Neuronal stem cell (in vitro differentiated cells): ENCODE data around the gene POU4F1.
A peak's percentile ranks its signal among the peaks of the same experiment; 100 is the strongest.

Experiments
- DNase-seq: peaks from one replicate; pipeline ENCODE4 v3.0.0-alpha.2; 2013; ENCODE audit warnings: low spot score
- H2AFZ ChIP-seq: one replicate; pipeline ENCODE4 v1.6.1; 2013; ENCODE audit warnings: mild to moderate bottlenecking, low read length, inconsistent platforms
- H2AK5ac ChIP-seq: 2 replicates; pipeline ENCODE4 v1.6.1; 2013; ENCODE audit warnings: low read depth, mild to moderate bottlenecking, inconsistent platforms, low read length, moderate library complexity, mixed read lengths
- H2BK120ac ChIP-seq: 2 replicates; pipeline ENCODE4 v1.6.1; 2013; ENCODE audit warnings: low read depth, mild to moderate bottlenecking, inconsistent platforms, low read length, moderate library complexity, mixed read lengths
- H2BK12ac ChIP-seq: one replicate; pipeline ENCODE4 v1.6.1; 2013; ENCODE audit warnings: low read length, inconsistent platforms
- H2BK15ac ChIP-seq: 2 replicates; pipeline ENCODE4 v1.6.1; 2013; ENCODE audit warnings: mild to moderate bottlenecking, low read length, inconsistent platforms, mixed read lengths
- H2BK5ac ChIP-seq: one replicate; pipeline ENCODE4 v1.6.1; 2013; ENCODE audit warnings: inconsistent platforms, mild to moderate bottlenecking, low read length, moderate library complexity
- H3K14ac ChIP-seq: one replicate; pipeline ENCODE4 v1.6.1; 2013; ENCODE audit warnings: low read length, inconsistent platforms
- H3K18ac ChIP-seq: 2 replicates; pipeline ENCODE4 v1.6.1; 2013; ENCODE audit warnings: low read length, inconsistent platforms
- H3K23ac ChIP-seq: 2 replicates; pipeline ENCODE4 v1.6.1; 2013; ENCODE audit warnings: low read depth, mild to moderate bottlenecking, mixed read lengths, low read length, inconsistent platforms; ENCODE audit not compliant: poor library complexity
- H3K27ac ChIP-seq: replicated peaks from 3 replicates; pipeline ENCODE4 v1.5.1; 2013; ENCODE audit warnings: low read length, inconsistent platforms
- H3K27me3 ChIP-seq, 3 experiments: 2 replicates each; pipeline ENCODE4 v1.6.1; 2013; ENCODE audit warnings: low read length in 3 of 3, mild to moderate bottlenecking in 2 of 3, inconsistent platforms in 1 of 3, low read depth in 1 of 3, mixed read lengths in 1 of 3, moderate library complexity in 1 of 3; ENCODE audit not compliant: control insufficient read depth in 3 of 3, insufficient read depth in 3 of 3
- H3K36me3 ChIP-seq, 2 donors: replicated peaks in 1 of 2; 2 replicates each; pipeline ENCODE4 v1.6.1; 2013; ENCODE audit warnings: low read length in 2 of 2; ENCODE audit not compliant: control insufficient read depth in 2 of 2, insufficient read depth in 2 of 2
- H3K4ac ChIP-seq: 2 replicates; pipeline ENCODE4 v1.6.1; 2013; ENCODE audit warnings: inconsistent platforms, mild to moderate bottlenecking, low read length, moderate library complexity
- H3K4me1 ChIP-seq, 2 donors: 1 replicate in 1 of 2; 2 replicates in 1 of 2; pipeline ENCODE4 v1.6.1; 2013; ENCODE audit warnings: low read length in 2 of 2, low read depth in 1 of 2; ENCODE audit not compliant: control insufficient read depth in 2 of 2, insufficient read depth in 1 of 2
- H3K4me2 ChIP-seq: one replicate; pipeline ENCODE4 v1.6.1; 2013; ENCODE audit warnings: mild to moderate bottlenecking, low read length, inconsistent platforms; ENCODE audit not compliant: insufficient read depth, poor library complexity, severe bottlenecking
- H3K4me3 ChIP-seq, 2 donors: 2 replicates each; pipeline ENCODE4 v1.5.1; 2013; ENCODE audit warnings: low read length in 2 of 2, mild to moderate bottlenecking in 2 of 2, inconsistent platforms in 1 of 2, moderate library complexity in 1 of 2
- H3K79me1 ChIP-seq: one replicate; pipeline ENCODE4 v1.6.1; 2013; ENCODE audit warnings: low read depth, mild to moderate bottlenecking, inconsistent platforms, low read length, moderate library complexity
- H3K9ac ChIP-seq: one replicate; pipeline ENCODE4 v1.6.1; 2013; ENCODE audit warnings: mild to moderate bottlenecking, low read depth, low read length, inconsistent platforms; ENCODE audit not compliant: poor library complexity
- H3K9me3 ChIP-seq, 2 donors: replicated peaks in 1 of 2; 2 replicates each; pipeline versions ENCODE3 to v1.6.1; 2013; ENCODE audit warnings: low read length in 2 of 2, mild to moderate bottlenecking in 2 of 2, inconsistent platforms in 1 of 2, low read depth in 1 of 2, mixed read lengths in 1 of 2, moderate library complexity in 1 of 2; ENCODE audit not compliant: control insufficient read depth in 2 of 2, insufficient read depth in 1 of 2
- H4K8ac ChIP-seq: one replicate; pipeline ENCODE4 v1.6.1; 2013; ENCODE audit warnings: low read depth, mild to moderate bottlenecking, inconsistent platforms, low read length, moderate library complexity
- H4K91ac ChIP-seq: one replicate; pipeline ENCODE4 v1.6.1; 2013; ENCODE audit warnings: low read length, low read depth, mild to moderate bottlenecking, inconsistent platforms; ENCODE audit not compliant: poor library complexity
- WGBS, 2 donors: extraction: QIAGEN DNeasy Blood & Tissue Kit; methylation state at CpG; one replicate each; pipeline ENCODE4 v1.1.7; 2013; ENCODE audit warnings: missing lambda C conversion rate in 2 of 2, mixed read lengths in 1 of 2; ENCODE audit not compliant: insufficient read length in 2 of 2, insufficient replicate concordance in 1 of 2; ENCODE audit errors: extremely low coverage in 2 of 2; 5-methylcytosine and 5-hydroxymethylcytosine counted together

The POU4F1 gene

DNA sequence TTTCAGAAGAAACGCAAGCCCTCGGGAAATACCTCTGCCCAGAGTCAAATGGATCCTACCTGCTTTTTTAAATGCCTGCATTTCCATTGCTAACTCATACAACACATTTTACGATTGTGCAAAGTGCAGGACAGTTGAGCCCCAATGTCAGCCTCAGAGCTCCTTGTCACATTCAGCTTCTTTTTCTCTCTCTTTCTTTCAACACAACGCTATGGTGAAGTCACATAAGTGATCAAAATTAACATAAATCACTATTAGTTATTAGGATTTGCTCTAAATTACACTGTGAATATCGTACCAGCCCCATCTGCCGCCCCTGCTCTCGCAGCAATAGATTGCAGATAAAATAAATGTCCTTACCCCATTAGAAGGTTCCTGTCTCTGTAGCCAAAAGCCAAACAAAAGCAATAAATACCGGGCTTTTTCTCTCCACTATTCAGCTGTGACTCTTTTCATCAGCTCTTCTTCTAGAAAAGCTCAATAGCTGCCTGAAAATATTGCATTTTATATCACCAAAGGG is 8.8 kb downstream of the POU4F1 start:
- Histone ChIP-seq H2AK5ac (no peak overlapping the region), H4K8ac (no peak overlapping the region), H3K18ac (no peak overlapping the region), H4K91ac (no peak overlapping the region), H2BK15ac (no peak overlapping the region), H3K4me2 (no peak overlapping the region), H2BK12ac (no peak overlapping the region), H3K23ac (no peak overlapping the region), H3K4ac (no peak overlapping the region), H3K4me1 (peaks cover 7 to 9% of the 10 kb centered on the region in 2 donors), H3K27me3 (peaks cover 23 to 97% (median 64%) of the 10 kb centered on the region in 3 experiments), H3K79me1 (no peaks in the 10 kb centered on the region), H2BK5ac (no peak overlapping the region), H3K14ac (no peak overlapping the region), H2AFZ (no peak overlapping the region), H3K9me3 (no peaks in the 10 kb centered on the region), H3K27ac (no peak overlapping the region), H3K9ac (no peak overlapping the region), H3K4me3 (no peak overlapping the region), H3K36me3 (no peaks in the 10 kb centered on the region), H2BK120ac (no peak overlapping the region)
- no peak for DNase-seq
- WGBS, 2 donors: no CpG with 5 or more reads among the region's 8 CpGs

DNA sequence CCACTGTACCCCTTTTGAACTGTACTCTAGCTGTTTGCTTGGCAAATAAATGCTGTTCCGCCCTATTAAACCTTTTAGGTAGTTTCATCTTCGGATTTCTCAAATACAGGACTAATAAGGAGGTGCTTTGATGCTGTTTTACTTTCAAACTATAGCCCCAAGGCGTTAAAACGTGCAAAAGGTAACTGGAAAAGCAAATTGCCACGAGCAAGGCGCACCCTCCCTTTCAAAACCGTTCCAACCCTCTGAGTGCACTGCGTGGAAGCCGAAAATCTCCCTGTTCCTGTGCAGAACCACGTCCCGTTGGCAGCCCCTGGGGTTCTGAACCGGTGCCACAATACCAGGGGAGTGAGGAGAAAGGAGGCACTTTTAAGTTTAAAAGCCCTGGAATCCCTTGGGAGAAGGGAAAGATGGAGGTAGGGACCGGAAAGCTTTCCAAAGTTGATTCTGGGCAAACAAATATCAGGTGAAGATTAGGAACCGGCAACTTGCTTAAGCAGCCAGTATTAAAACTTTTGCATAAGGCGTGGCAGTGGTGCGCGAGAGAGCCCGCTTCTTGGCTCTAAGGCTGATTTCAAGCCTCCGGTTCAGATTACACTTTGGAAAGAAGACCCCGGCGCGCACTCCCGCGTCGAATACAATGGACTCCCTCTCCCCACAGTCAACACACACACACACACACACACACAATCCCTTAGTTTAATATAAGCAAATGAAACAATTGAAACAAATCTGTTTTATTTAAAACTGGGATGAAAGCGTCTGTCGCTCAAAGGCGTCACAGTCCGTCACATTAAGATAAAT is 9.5 kb downstream of the POU4F1 start:
- Histone ChIP-seq H3K4me3 (no peak overlapping the region), H4K91ac (no peak overlapping the region), H3K4ac (no peak overlapping the region), H2BK15ac (no peak overlapping the region), H3K23ac (no peak overlapping the region), H3K4me2 (peak overlapping the region; percentile 42), H4K8ac (no peak overlapping the region), H2AFZ (no peak overlapping the region), H3K18ac (no peak overlapping the region), H3K14ac (no peak overlapping the region), H3K9me3 (no peaks in the 10 kb centered on the region), H3K27ac (no peak overlapping the region), H2BK5ac (no peak overlapping the region), H2BK12ac (no peak overlapping the region), H3K36me3 (no peaks in the 10 kb centered on the region), H3K27me3 (peaks cover 20 to 95% (median 57%) of the 10 kb centered on the region in 3 experiments), H3K9ac (no peak overlapping the region), H3K79me1 (no peaks in the 10 kb centered on the region), H2BK120ac (no peak overlapping the region), H2AK5ac (no peak overlapping the region), H3K4me1 (peaks cover 7 to 9% of the 10 kb centered on the region in 2 donors)
- no CpG with 5 or more reads among the region's 29 CpGs for WGBS, 2 donors
- peak; percentile 56 for DNase-seq

DNA sequence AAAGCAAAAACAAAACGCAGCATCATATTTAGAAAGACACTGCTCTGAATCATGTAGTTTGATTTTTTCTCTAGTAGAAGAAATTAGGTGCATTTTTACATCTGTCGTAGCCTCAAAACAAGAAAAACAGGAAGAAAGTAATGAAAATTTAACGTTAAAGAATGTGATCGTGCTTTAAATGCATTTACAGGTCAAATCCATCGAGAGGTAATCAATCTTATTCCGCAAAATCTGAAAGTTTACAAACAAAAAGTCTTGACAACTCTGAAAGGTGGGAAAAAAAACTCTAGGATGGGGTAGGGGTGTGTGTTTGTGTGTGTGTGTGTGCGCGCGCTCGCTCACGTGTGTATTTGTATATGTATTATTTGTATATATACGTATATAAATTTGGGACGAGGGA is 10.2 kb downstream of the POU4F1 start:
- H3K9ac ChIP-seq: no peak overlapping the region
- H3K4me3 ChIP-seq: no peak overlapping the region
- H4K91ac ChIP-seq: no peak overlapping the region
- WGBS, 2 donors: no CpG with 5 or more reads among the region's 13 CpGs
- no peak overlapping the region for H2BK12ac ChIP-seq
- no peak overlapping the region for H2BK120ac ChIP-seq
- H2AFZ ChIP-seq: no peak overlapping the region
- no peak for DNase-seq
- H3K27ac ChIP-seq: no peak overlapping the region
- no peaks in the 10 kb centered on the region for H3K9me3 ChIP-seq
- no peak overlapping the region for H3K23ac ChIP-seq
- no peaks in the 10 kb centered on the region for H3K36me3 ChIP-seq
- H3K4me2 ChIP-seq: no peak overlapping the region
- H3K18ac ChIP-seq: no peak overlapping the region
- H3K79me1 ChIP-seq: no peaks in the 10 kb centered on the region
- peaks cover 20 to 95% (median 58%) of the 10 kb centered on the region in 3 experiments for H3K27me3 ChIP-seq
- no peak overlapping the region for H2BK15ac ChIP-seq
- no peak overlapping the region for H2AK5ac ChIP-seq
- no peak overlapping the region for H4K8ac ChIP-seq
- H2BK5ac ChIP-seq: no peak overlapping the region
- H3K14ac ChIP-seq: no peak overlapping the region
- H3K4ac ChIP-seq: no peak overlapping the region
- peaks cover 7 to 9% of the 10 kb centered on the region in 2 donors for H3K4me1 ChIP-seq

DNA sequence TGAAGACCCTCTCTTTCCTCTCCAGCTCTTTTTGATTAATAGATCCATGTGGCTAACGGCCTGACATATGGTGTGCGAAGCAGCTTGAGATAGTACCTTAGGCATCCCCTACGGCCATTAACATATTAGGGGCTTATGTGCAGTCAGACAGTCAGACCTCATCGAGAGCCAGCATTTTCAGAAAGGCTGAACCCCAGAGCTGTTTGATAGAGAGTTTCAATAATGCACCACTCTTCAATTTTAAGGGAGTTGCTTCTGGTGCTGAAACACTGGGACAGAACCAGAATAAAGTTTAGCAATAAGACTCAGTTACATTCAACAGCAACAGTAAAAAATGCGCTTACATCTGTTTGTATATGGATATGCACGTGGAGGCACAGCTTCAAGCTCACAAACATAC is 10.8 kb downstream of the POU4F1 start:
- Histone ChIP-seq H2AFZ (no peak overlapping the region), H3K23ac (no peak overlapping the region), H3K9ac (no peak overlapping the region), H2BK12ac (no peak overlapping the region), H2AK5ac (no peak overlapping the region), H3K79me1 (no peaks in the 10 kb centered on the region), H2BK15ac (no peak overlapping the region), H3K18ac (no peak overlapping the region), H3K27ac (no peak overlapping the region), H3K4me1 (peaks cover 7 to 9% of the 10 kb centered on the region in 2 donors), H3K4me3 (no peak overlapping the region), H3K4me2 (no peak overlapping the region), H2BK120ac (no peak overlapping the region), H3K36me3 (no peaks in the 10 kb centered on the region), H3K9me3 (no peaks in the 10 kb centered on the region), H4K8ac (no peak overlapping the region), H3K4ac (no peak overlapping the region), H2BK5ac (no peak overlapping the region), H3K14ac (no peak overlapping the region), H4K91ac (no peak overlapping the region), H3K27me3 (peaks cover 19 to 95% (median 59%) of the 10 kb centered on the region in 3 experiments)
- no peak for DNase-seq
- no CpG with 5 or more reads among the region's 6 CpGs for WGBS, 2 donors
